Measurements from ENCODE around the gene NEO1.

Gene NEO1

GRCh38 chr15:73019154-73019553, 33.1 kb upstream of the NEO1 start:
- Histone ChIP-seq H3K4me3 (ENCODE audit: low read length) (no peak overlapping the region), H3K36me3 (ENCODE audit: insufficient read depth, low read length) (no peaks in the 10 kb centered on the region), H3K27me3 (ENCODE audit: control insufficient read depth, insufficient read depth, low read length) (peaks cover 20% of the 10 kb centered on the region), H3K9me3 (replicated peaks; ENCODE audit: low read length) (no peaks in the 10 kb centered on the region), H3K9ac (ENCODE audit: low read depth, low read length) (no peak overlapping the region), H3K4me2 (ENCODE audit: low read length) (no peak overlapping the region), H3K4me1 (ENCODE audit: control insufficient read depth, insufficient read depth, low read length) (no peaks in the 10 kb centered on the region)

GRCh38 chr15:73019601-73020146, 32.6 kb upstream of the NEO1 start:
- Histone ChIP-seq H3K27me3 (ENCODE audit: control insufficient read depth, insufficient read depth, low read length) (peaks cover 24% of the 10 kb centered on the region), H3K9me3 (replicated peaks; ENCODE audit: low read length) (no peaks in the 10 kb centered on the region), H3K4me1 (ENCODE audit: control insufficient read depth, insufficient read depth, low read length) (no peaks in the 10 kb centered on the region), H3K4me3 (ENCODE audit: low read length) (no peak overlapping the region), H3K4me2 (ENCODE audit: low read length) (no peak overlapping the region), H3K36me3 (ENCODE audit: insufficient read depth, low read length) (no peaks in the 10 kb centered on the region), H3K9ac (ENCODE audit: low read depth, low read length) (no peak overlapping the region)

- Histone ChIP-seq H3K9me3 (replicated peaks; ENCODE audit: low read length) (no peaks in the 10 kb centered on the region), H3K4me3 (ENCODE audit: low read length) (no peak overlapping the region), H3K4me1 (ENCODE audit: control insufficient read depth, insufficient read depth, low read length) (no peaks in the 10 kb centered on the region), H3K36me3 (ENCODE audit: insufficient read depth, low read length) (no peaks in the 10 kb centered on the region), H3K27me3 (ENCODE audit: control insufficient read depth, insufficient read depth, low read length) (peaks cover 24% of the 10 kb centered on the region), H3K9ac (ENCODE audit: low read depth, low read length) (no peak overlapping the region), H3K4me2 (ENCODE audit: low read length) (no peak overlapping the region)
These were observed 31.1 kb upstream of the NEO1 start for GRCh38 chr15:73021139-73021621.

GRCh38 chr15:73022161-73022560, 30.1 kb upstream of the NEO1 start:
- Histone ChIP-seq H3K9ac (ENCODE audit: low read depth, low read length) (no peak overlapping the region), H3K27me3 (ENCODE audit: control insufficient read depth, insufficient read depth, low read length) (peaks cover 24% of the 10 kb centered on the region), H3K4me1 (ENCODE audit: control insufficient read depth, insufficient read depth, low read length) (no peaks in the 10 kb centered on the region), H3K9me3 (replicated peaks; ENCODE audit: low read length) (no peaks in the 10 kb centered on the region), H3K4me3 (ENCODE audit: low read length) (no peak overlapping the region), H3K36me3 (ENCODE audit: insufficient read depth, low read length) (no peaks in the 10 kb centered on the region), H3K4me2 (ENCODE audit: low read length) (no peak overlapping the region)

GRCh38 chr15:73023071-73023470, 29.2 kb upstream of the NEO1 start:
- no peaks in the 10 kb centered on the region for H3K36me3 ChIP-seq (ENCODE audit: insufficient read depth, low read length)
- no peaks in the 10 kb centered on the region for H3K4me1 ChIP-seq (ENCODE audit: control insufficient read depth, insufficient read depth, low read length)
- peaks cover 29% of the 10 kb centered on the region for H3K27me3 ChIP-seq (ENCODE audit: control insufficient read depth, insufficient read depth, low read length)
- H3K4me2 ChIP-seq (ENCODE audit: low read length), result no peak overlapping the region
- no peak overlapping the region for H3K9ac ChIP-seq (ENCODE audit: low read depth, low read length)
- no peaks in the 10 kb centered on the region for H3K9me3 ChIP-seq (replicated peaks; ENCODE audit: low read length)
- no peak overlapping the region for H3K4me3 ChIP-seq (ENCODE audit: low read length)

GRCh38 chr15:73024168-73024567, 28.1 kb upstream of the NEO1 start:
- Histone ChIP-seq H3K36me3 (ENCODE audit: insufficient read depth, low read length) (no peaks in the 10 kb centered on the region), H3K9ac (ENCODE audit: low read depth, low read length) (no peak overlapping the region), H3K4me2 (ENCODE audit: low read length) (no peak overlapping the region), H3K4me1 (ENCODE audit: control insufficient read depth, insufficient read depth, low read length) (no peaks in the 10 kb centered on the region), H3K27me3 (ENCODE audit: control insufficient read depth, insufficient read depth, low read length) (peaks cover 38% of the 10 kb centered on the region), H3K9me3 (replicated peaks; ENCODE audit: low read length) (no peaks in the 10 kb centered on the region), H3K4me3 (ENCODE audit: low read length) (no peak overlapping the region)

- no peak overlapping the region for H3K9ac ChIP-seq (ENCODE audit: low read depth, low read length)
- H3K9me3 ChIP-seq (replicated peaks; ENCODE audit: low read length), result no peaks in the 10 kb centered on the region
- H3K27me3 ChIP-seq (ENCODE audit: control insufficient read depth, insufficient read depth, low read length), result peaks cover 36% of the 10 kb centered on the region
- no peak overlapping the region for H3K4me2 ChIP-seq (ENCODE audit: low read length)
- no peaks in the 10 kb centered on the region for H3K36me3 ChIP-seq (ENCODE audit: insufficient read depth, low read length)
- no peak overlapping the region for H3K4me3 ChIP-seq (ENCODE audit: low read length)
- H3K4me1 ChIP-seq (ENCODE audit: control insufficient read depth, insufficient read depth, low read length), result no peaks in the 10 kb centered on the region
These were observed 25.7 kb upstream of the NEO1 start for GRCh38 chr15:73026511-73027054.

GRCh38 chr15:73028031-73028430, 24.2 kb upstream of the NEO1 start:
- Histone ChIP-seq H3K4me2 (ENCODE audit: low read length) (no peak overlapping the region), H3K9me3 (replicated peaks; ENCODE audit: low read length) (no peaks in the 10 kb centered on the region), H3K4me3 (ENCODE audit: low read length) (no peak overlapping the region), H3K36me3 (ENCODE audit: insufficient read depth, low read length) (no peaks in the 10 kb centered on the region), H3K4me1 (ENCODE audit: control insufficient read depth, insufficient read depth, low read length) (no peaks in the 10 kb centered on the region), H3K9ac (ENCODE audit: low read depth, low read length) (no peak overlapping the region), H3K27me3 (ENCODE audit: control insufficient read depth, insufficient read depth, low read length) (peaks cover 31% of the 10 kb centered on the region)

- Histone ChIP-seq H3K4me1 (ENCODE audit: control insufficient read depth, insufficient read depth, low read length) (no peaks in the 10 kb centered on the region), H3K36me3 (ENCODE audit: insufficient read depth, low read length) (no peaks in the 10 kb centered on the region), H3K27me3 (ENCODE audit: control insufficient read depth, insufficient read depth, low read length) (peaks cover 35% of the 10 kb centered on the region), H3K9ac (ENCODE audit: low read depth, low read length) (no peak overlapping the region), H3K9me3 (replicated peaks; ENCODE audit: low read length) (no peaks in the 10 kb centered on the region), H3K4me2 (ENCODE audit: low read length) (no peak overlapping the region), H3K4me3 (ENCODE audit: low read length) (no peak overlapping the region)
These were observed 23.3 kb upstream of the NEO1 start for GRCh38 chr15:73028831-73029451.

- Histone ChIP-seq H3K9ac (ENCODE audit: low read depth, low read length) (no peak overlapping the region), H3K4me1 (ENCODE audit: control insufficient read depth, insufficient read depth, low read length) (no peaks in the 10 kb centered on the region), H3K9me3 (replicated peaks; ENCODE audit: low read length) (no peaks in the 10 kb centered on the region), H3K27me3 (ENCODE audit: control insufficient read depth, insufficient read depth, low read length) (peaks cover 41% of the 10 kb centered on the region), H3K4me3 (ENCODE audit: low read length) (no peak overlapping the region), H3K36me3 (ENCODE audit: insufficient read depth, low read length) (no peaks in the 10 kb centered on the region), H3K4me2 (ENCODE audit: low read length) (no peak overlapping the region)
These were observed 22.1 kb upstream of the NEO1 start for GRCh38 chr15:73030122-73030679.

GRCh38 chr15:73031648-73032047, 20.6 kb upstream of the NEO1 start:
- Histone ChIP-seq H3K4me2 (ENCODE audit: low read length) (no peak overlapping the region), H3K4me3 (ENCODE audit: low read length) (no peak overlapping the region), H3K9me3 (replicated peaks; ENCODE audit: low read length) (no peaks in the 10 kb centered on the region), H3K36me3 (ENCODE audit: insufficient read depth, low read length) (no peaks in the 10 kb centered on the region), H3K4me1 (ENCODE audit: control insufficient read depth, insufficient read depth, low read length) (no peaks in the 10 kb centered on the region), H3K9ac (ENCODE audit: low read depth, low read length) (no peak overlapping the region), H3K27me3 (ENCODE audit: control insufficient read depth, insufficient read depth, low read length) (peaks cover 50% of the 10 kb centered on the region)

- Histone ChIP-seq H3K27me3 (ENCODE audit: control insufficient read depth, insufficient read depth, low read length) (peaks cover 53% of the 10 kb centered on the region), H3K4me3 (ENCODE audit: low read length) (no peak overlapping the region), H3K36me3 (ENCODE audit: insufficient read depth, low read length) (no peaks in the 10 kb centered on the region), H3K4me1 (ENCODE audit: control insufficient read depth, insufficient read depth, low read length) (no peaks in the 10 kb centered on the region), H3K4me2 (ENCODE audit: low read length) (no peak overlapping the region), H3K9me3 (replicated peaks; ENCODE audit: low read length) (no peaks in the 10 kb centered on the region), H3K9ac (ENCODE audit: low read depth, low read length) (no peak overlapping the region)
These were observed 18.7 kb upstream of the NEO1 start for GRCh38 chr15:73033611-73034010.

All from skeletal muscle satellite cell (primary cell).